HL-60 (cell line): ENCODE results near the gene RPH3AL.

Source experiments
- DNase-seq, 2 experiments: peaks; one replicate each; pipeline ENCODE4 v3.0.0-alpha.2; 2010 to 2020; ENCODE audit warnings: low read depth in 1 of 2, low spot score in 1 of 2
- H3K27ac ChIP-seq: fragments of 250-450 bp; sonication (Bioruptor Pico); replicated peaks from 2 replicates; pipeline ENCODE4 v1.5.1; 2020; ENCODE audit warnings: mild to moderate bottlenecking, moderate library complexity
- H3K27me3 ChIP-seq: fragments of 250-450 bp; sonication (Bioruptor Pico); 2 replicates; pipeline ENCODE4 v1.5.1; 2021; ENCODE audit warnings: mild to moderate bottlenecking, moderate library complexity; ENCODE audit not compliant: insufficient read depth, poor library complexity, severe bottlenecking
- H3K4me3 ChIP-seq: replicated peaks from 2 replicates; pipeline ENCODE4 v1.5.1; 2011; ENCODE audit warnings: mild to moderate bottlenecking, control low read depth, low read length; ENCODE audit not compliant: insufficient read depth
- CTCF ChIP-seq: IDR thresholded peaks from one replicate; pipeline ENCODE4 v1.5.1; 2011; ENCODE audit warnings: low read length, control low read depth, inconsistent platforms; ENCODE audit not compliant: insufficient read depth
- GABPA ChIP-seq: IDR thresholded peaks from 2 replicates; pipeline ENCODE4 v1.6.1; 2012; ENCODE audit warnings: low read depth
- POLR2AphosphoS5 ChIP-seq: IDR thresholded peaks from 2 replicates; pipeline ENCODE4 v1.6.1; 2012; ENCODE audit warnings: low read depth
- REST ChIP-seq: IDR thresholded peaks from 2 replicates; pipeline ENCODE4 v1.6.1; 2012; ENCODE audit warnings: low read depth; ENCODE audit not compliant: insufficient replicate concordance
- SPI1 ChIP-seq: IDR thresholded peaks from 2 replicates; pipeline ENCODE4 v1.6.1; 2012; ENCODE audit warnings: low read depth, mild to moderate bottlenecking, borderline replicate concordance

RPH3AL gene

GRCh38 chr17:285751-286422, 66.7 kb downstream of the RPH3AL start:
- TF ChIP-seq CTCF (no peak), REST (no peak), GABPA (no peak), SPI1 (no peak), POLR2AphosphoS5 (no peak)
- H3K27ac ChIP-seq: no peak overlapping the region
- H3K4me3 ChIP-seq: no peak overlapping the region
- H3K27me3 ChIP-seq: no peaks in the 10 kb centered on the region
- DNase-seq: no peak

- no peak overlapping the region for H3K27ac ChIP-seq
Measured at GRCh38 chr17:284676-285355, 67.8 kb downstream of the RPH3AL start.

GRCh38 chr17:283911-284675, 68.5 kb downstream of the RPH3AL start:
- no peak for DNase-seq
- Histone ChIP-seq H3K27me3 (no peaks in the 10 kb centered on the region), H3K4me3 (no peak overlapping the region), H3K27ac (no peak overlapping the region)
- TF ChIP-seq REST (no peak), GABPA (no peak), CTCF (no peak), POLR2AphosphoS5 (no peak), SPI1 (no peak)

More at GRCh38 chr17:284676-285355, 67.8 kb downstream of the RPH3AL start:
- no peak for DNase-seq
- no peak for TF ChIP-seq SPI1
- Histone ChIP-seq H3K4me3 (no peak overlapping the region), H3K27me3 (no peaks in the 10 kb centered on the region)
